Common myeloid progenitor, CD34-positive (primary cell): ENCODE results near the gene TPSG1.

Experiments
- CTCF ChIA-PET: fragments of 350-600 bp; sonication (Branson Sonifier 250); formaldehyde crosslinking; loops from one replicate; lab custom pipeline; 2021; ENCODE audit warnings: antibody characterized with exemption; lab: Charles Lee
- POLR2A ChIA-PET: fragments of 350-600 bp; sonication (Branson Sonifier 250); formaldehyde crosslinking; loops from one replicate; lab custom pipeline; 2021; ENCODE audit warnings: antibody characterized with exemption; lab: Charles Lee
- DNase-seq, 3 donors: peaks; one replicate each; pipeline versions ENCODE4 v3.0.0 to v3.0.0-alpha.2; 2013
- H3K27ac ChIP-seq, 2 experiments: 1 replicate in 1 of 2; 2 replicates in 1 of 2; pipeline ENCODE4 v1.7.0; 2013; ENCODE audit warnings: inconsistent platforms in 2 of 2, low read length in 2 of 2, mild to moderate bottlenecking in 2 of 2, low read depth in 1 of 2, moderate library complexity in 1 of 2; ENCODE audit not compliant: severe bottlenecking in 2 of 2, insufficient read depth in 1 of 2, poor library complexity in 1 of 2
- H3K27me3 ChIP-seq, 5 experiments: replicated peaks in 2 of 5; 1 replicate in 3 of 5; 2 replicates in 2 of 5; pipeline versions ENCODE4 v1.6.1 to v1.7.0; 2013; ENCODE audit warnings: low read length in 4 of 5, mild to moderate bottlenecking in 2 of 5, moderate library complexity in 2 of 5, inconsistent platforms in 1 of 5; ENCODE audit not compliant: insufficient read depth in 5 of 5, control insufficient read depth in 4 of 5
- H3K36me3 ChIP-seq, 4 experiments: 1 replicate in 2 of 4; 2 replicates in 2 of 4; pipeline versions ENCODE4 v1.6.1 to v1.7.0; 2013; ENCODE audit warnings: low read length in 3 of 4, control low read depth in 1 of 4, mild to moderate bottlenecking in 1 of 4; ENCODE audit not compliant: control insufficient read depth in 4 of 4, insufficient read depth in 4 of 4
- H3K4me1 ChIP-seq, 4 experiments: 1 replicate in 3 of 4; 2 replicates in 1 of 4; pipeline versions ENCODE4 v1.6.1 to v1.7.1; 2013; ENCODE audit warnings: low read length in 3 of 4, mild to moderate bottlenecking in 3 of 4, control low read depth in 1 of 4, inconsistent platforms in 1 of 4, moderate library complexity in 1 of 4; ENCODE audit not compliant: control insufficient read depth in 4 of 4, insufficient read depth in 4 of 4; ENCODE audit errors: control extremely low read depth in 1 of 4
- H3K4me3 ChIP-seq, 7 experiments: 1 replicate in 4 of 7; 2 replicates in 3 of 7; pipeline versions ENCODE4 v1.5.1 to v1.7.0; 2013; ENCODE audit warnings: mild to moderate bottlenecking in 7 of 7, low read length in 6 of 7, moderate library complexity in 6 of 7, inconsistent platforms in 2 of 7, low read depth in 2 of 7, control low read depth in 1 of 7; ENCODE audit not compliant: insufficient read depth in 4 of 7, control insufficient read depth in 1 of 7; ENCODE audit errors: extremely low read depth in 1 of 7
- H3K9me3 ChIP-seq, 5 experiments: 1 replicate in 4 of 5; 2 replicates in 1 of 5; pipeline versions ENCODE4 v1.6.1 to v1.7.1; 2013; ENCODE audit warnings: low read length in 4 of 5, mild to moderate bottlenecking in 2 of 5, inconsistent platforms in 1 of 5, low read depth in 1 of 5, moderate library complexity in 1 of 5; ENCODE audit not compliant: control insufficient read depth in 4 of 5, insufficient read depth in 2 of 5; ENCODE audit errors: control extremely low read depth in 1 of 5
- WGBS: methylation state at CpG from one replicate; pipeline ENCODE4 v1.1.5; 2013; ENCODE audit not compliant: insufficient coverage; 5-methylcytosine and 5-hydroxymethylcytosine counted together

TPSG1 gene

DNA sequence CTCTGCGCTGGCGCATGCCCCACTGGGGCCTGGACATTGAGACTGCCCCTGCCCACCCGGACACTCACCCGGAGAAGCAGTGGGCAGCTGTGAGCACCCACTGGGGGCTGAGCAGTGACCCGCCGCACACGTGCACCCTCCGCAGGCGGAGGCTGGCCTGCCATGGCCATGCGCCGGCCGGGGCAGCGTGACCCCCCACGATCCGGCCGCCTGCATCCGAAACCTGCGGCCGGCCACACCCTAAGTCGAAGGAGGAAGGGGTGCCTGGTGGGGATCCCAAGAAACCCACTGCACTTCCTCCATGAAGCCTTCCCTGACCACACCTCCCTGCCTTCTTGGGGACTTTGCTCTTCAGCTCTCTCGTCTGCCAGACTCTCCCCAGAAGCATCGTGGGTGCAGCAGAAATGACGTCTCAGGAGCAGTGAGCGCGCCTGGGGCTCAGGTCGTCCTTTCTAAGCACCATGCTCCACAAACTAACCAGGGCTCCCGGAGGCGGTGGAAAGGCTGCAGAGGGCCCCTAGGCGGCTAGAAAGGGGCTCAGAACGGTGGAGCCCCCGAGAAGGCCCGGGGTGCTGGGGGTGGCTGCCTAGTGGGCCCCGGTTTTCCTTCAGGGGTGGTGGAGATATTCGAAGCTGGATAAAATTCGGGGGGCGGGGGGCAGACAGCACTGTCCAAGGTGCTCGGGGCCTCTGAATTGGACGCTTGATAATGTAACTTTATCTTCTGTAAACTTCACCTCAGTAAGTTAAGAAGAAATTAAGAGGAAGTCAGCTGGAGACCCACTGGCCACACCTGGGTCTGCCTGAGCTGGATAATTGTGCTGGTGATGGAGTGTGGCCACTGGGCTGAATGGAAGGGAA lies 1.5 kb downstream of the TPSG1 start:
- no peaks in the 10 kb centered on the region for H3K9me3 ChIP-seq
- H3K4me3 ChIP-seq = no peak overlapping the region
- no peaks in the 10 kb centered on the region for H3K36me3 ChIP-seq
- ChIA-PET POLR2A (no interaction called here), CTCF (no interaction called here)
- no peaks in the 10 kb centered on the region for H3K27me3 ChIP-seq
- 94% methylated on average over 27 of the region's 38 CpGs for WGBS
- H3K27ac ChIP-seq = no peak overlapping the region
- no peak for DNase-seq
- no peaks in the 10 kb centered on the region for H3K4me1 ChIP-seq

DNA sequence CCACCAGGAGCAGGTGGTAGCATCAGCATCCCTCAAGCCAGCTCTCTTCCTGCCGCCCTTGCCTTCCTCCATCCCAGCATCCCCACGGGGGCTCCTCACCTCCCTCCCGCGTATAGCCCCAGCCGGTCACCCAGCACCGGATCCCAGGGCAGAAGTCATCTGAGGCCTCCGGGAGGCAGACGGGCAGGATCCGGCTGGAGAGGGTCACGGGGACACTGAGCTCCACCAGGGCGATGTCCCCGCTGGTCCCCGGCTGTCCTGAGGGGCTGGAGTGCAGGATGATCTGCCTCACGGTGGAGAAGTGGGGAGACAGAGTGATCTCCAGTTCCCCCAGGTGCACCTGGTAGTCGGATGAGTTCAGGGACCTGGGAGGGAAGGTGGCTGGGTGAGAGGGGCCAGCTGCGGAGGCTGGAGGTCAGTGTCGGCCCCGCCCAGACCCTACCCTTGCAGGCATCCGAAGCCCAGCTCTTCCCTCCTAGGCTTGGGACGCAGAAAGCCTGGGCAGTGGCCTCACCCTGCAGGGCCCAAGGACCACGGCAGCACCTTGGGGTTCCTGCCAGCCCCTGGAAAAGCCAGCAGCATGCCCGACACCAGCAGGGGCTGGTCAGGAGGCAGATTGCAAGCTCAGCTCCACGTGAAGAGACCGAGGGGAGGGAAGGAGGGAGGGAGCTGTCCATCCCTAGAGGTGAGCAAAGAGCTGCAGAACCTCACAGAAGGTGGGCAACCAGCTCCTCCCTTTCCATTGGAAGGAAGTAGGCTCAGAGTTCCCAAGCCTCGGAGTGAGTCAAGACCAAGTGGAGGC lies 2.3 kb downstream of the TPSG1 start:
- Histone ChIP-seq H3K9me3 (no peaks in the 10 kb centered on the region), H3K27me3 (no peaks in the 10 kb centered on the region), H3K27ac (no peak overlapping the region), H3K4me3 (no peak overlapping the region), H3K36me3 (no peaks in the 10 kb centered on the region), H3K4me1 (no peaks in the 10 kb centered on the region)
- ChIA-PET CTCF (no interaction called here), POLR2A (no interaction called here)
- DNase-seq = no peak
- 83% methylated on average over 24 of the region's 25 CpGs for WGBS

DNA sequence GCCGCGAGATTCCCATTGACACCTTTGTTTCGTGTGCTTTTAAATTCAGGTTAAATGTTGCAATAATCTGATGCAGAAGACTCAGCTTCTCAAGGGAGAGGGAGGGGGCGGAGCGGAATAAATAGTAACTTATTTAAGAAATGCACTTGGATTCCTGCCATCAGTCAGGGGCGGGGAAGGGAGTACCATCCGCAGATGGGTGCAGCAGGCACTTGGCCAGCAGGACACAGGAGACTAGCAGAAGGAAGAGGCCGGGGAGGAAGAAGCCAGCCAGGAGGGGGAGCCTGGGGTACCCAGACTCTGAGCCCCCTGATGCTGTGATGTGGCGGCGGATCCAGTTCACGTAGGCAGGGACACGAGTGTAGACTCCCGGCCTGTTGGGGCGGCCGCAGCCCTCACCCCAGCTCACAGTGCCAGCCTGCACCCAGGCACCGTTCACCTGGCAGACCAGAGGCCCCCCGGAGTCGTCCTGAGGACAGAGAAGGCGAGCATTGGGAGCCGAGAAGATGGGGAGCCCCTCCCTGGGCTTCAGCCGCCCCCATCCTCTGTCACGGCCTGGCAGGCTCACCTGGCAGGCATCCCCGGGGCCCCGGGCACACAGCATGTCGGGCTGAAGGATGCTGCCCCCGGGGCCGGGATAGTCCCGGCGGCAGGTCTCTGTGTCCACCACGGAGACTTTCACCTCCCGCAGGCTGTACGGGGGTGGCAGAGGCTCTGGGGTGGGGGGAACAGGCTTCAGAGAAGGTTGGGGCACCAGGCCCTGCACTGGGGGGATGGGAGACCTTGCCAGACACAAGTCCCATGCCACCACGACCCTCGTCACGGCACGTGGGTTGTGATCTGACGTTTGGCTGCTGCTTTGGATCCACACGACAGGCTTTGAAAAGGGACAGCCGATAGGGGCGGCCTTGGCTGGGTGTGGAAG lies 3.2 kb downstream of the TPSG1 start:
- Histone ChIP-seq H3K27me3 (no peaks in the 10 kb centered on the region), H3K9me3 (no peaks in the 10 kb centered on the region), H3K27ac (no peak overlapping the region), H3K4me1 (no peaks in the 10 kb centered on the region), H3K36me3 (no peaks in the 10 kb centered on the region), H3K4me3 (no peak overlapping the region)
- ChIA-PET POLR2A (no interaction called here), CTCF (no interaction called here)
- 86% methylated on average over 37 of the region's 40 CpGs for WGBS
- no peak for DNase-seq

DNA sequence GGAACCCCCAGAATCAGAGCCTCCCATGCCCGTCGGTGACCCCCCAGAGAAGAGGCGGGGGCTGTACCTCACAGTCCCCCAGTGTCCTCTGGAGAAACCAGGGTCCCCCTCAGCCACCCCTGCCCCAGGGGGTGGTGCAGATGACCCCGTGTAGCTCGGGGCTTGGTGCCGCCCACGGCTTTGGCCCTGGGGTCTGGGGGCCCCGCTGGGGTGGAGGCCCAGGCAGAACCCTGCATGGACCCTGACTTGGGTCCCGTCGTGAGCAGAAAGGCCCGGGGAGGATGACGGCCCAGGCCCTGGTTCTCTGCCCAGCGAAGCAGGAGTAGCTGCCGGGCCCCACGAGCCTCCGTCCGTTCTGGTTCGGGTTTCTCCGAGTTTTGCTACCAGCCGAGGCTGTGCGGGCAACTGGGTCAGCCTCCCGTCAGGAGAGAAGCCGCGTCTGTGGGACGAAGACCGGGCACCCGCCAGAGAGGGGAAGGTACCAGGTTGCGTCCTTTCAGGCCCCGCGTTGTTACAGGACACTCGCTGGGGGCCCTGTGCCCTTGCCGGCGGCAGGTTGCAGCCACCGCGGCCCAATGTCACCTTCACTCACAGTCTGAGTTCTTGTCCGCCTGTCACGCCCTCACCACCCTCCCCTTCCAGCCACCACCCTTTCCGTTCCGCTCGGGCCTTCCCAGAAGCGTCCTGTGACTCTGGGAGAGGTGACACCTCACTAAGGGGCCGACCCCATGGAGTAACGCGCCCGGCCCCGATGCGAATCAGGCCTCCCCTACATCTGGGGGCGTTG lies 4.0 kb downstream of the TPSG1 start:
- H3K27ac ChIP-seq = no peak overlapping the region
- CTCF ChIA-PET = no interaction called here
- H3K4me3 ChIP-seq = no peak overlapping the region
- no peaks in the 10 kb centered on the region for H3K36me3 ChIP-seq
- DNase-seq = no peak
- no peaks in the 10 kb centered on the region for H3K9me3 ChIP-seq
- 91% methylated on average over 47 of the region's 48 CpGs for WGBS
- H3K4me1 ChIP-seq = no peaks in the 10 kb centered on the region
- H3K27me3 ChIP-seq = no peaks in the 10 kb centered on the region
- POLR2A ChIA-PET = no interaction called here

DNA sequence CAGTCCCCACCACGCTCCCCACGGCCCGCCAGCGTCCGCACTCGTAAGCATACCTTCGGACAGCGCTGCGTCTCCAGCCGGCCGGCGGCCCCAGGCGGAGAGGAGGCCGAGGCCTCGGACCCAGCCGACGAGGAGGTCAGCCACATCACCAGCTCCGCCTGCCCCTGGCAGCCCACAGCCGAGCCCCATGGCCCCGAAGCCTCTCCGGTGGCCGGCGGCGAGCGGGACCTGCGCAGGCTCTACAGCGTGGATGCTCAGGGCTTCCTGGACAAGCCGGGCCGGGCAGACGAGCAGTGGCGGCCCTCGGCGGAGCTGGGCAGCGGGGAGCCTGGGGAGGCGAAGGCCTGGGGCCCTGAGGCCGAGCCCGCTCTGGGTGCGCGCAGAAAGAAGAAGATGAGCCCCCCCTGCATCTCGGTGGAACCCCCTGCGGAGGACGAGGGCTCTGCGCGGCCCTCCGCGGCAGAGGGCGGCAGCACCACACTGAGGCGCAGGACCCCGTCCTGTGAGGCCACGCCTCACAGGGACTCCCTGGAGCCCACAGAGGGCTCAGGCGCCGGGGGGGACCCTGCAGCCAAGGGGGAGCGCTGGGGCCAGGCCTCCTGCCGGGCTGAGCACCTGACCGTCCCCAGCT lies 4.9 kb downstream of the TPSG1 start:
- no peak overlapping the region for H3K27ac ChIP-seq
- ChIA-PET CTCF (interaction anchor here (1.2 kb wide), 1 partner anchor 12 kb away, joined by 4 read pairs; no protein-coding TSS in a partner anchor), POLR2A (no interaction called here)
- DNase-seq = no peak
- no peaks in the 10 kb centered on the region for H3K27me3 ChIP-seq
- no peak overlapping the region for H3K4me3 ChIP-seq
- H3K4me1 ChIP-seq = no peaks in the 10 kb centered on the region
- no peaks in the 10 kb centered on the region for H3K36me3 ChIP-seq
- no peaks in the 10 kb centered on the region for H3K9me3 ChIP-seq
- WGBS = 94% methylated on average over 48 of the region's 55 CpGs

DNA sequence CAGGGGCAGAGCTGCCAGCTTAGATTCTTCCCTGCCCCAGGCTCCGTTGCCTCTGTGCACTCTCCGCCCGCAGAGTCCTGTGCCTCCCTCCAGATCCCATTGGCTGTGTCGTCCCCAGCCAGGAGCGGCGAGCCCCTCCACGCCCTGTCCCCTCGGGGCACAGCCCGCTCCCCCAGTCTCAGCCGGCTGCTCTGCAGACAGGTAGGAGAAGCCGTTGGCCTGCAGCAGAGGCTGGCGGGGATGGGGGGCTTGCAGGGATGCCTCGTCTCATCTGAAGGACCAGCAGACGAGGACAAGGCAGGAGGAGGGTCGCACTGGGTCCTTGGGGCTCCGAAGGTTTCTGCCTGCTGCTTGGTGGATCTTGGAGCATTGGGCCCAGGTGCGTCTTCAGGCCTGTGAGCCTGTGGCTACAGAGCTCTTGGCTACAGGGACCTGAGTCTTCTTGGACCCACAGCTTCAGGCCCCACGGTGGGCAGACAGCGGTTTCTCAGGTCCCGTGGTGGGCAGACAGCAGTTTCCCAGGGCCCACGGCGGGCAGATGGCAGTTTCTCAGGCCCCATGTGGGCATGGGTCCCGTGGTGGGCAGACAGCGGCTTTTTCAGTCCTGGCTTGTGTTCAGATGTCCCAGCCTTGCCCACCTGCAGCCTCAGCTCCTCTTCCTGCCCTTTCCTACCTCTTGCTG lies 6.0 kb downstream of the TPSG1 start:
- no peaks in the 10 kb centered on the region for H3K9me3 ChIP-seq
- CTCF ChIA-PET = interaction anchor here (1.2 kb wide), 1 partner anchor 11 kb away, joined by 4 read pairs; no protein-coding TSS in a partner anchor
- H3K4me3 ChIP-seq = no peak overlapping the region
- H3K36me3 ChIP-seq = no peaks in the 10 kb centered on the region
- H3K4me1 ChIP-seq = no peaks in the 10 kb centered on the region
- no peaks in the 10 kb centered on the region for H3K27me3 ChIP-seq
- DNase-seq = no peak
- 86% methylated on average over 24 of the region's 24 CpGs for WGBS
- POLR2A ChIA-PET = no interaction called here
- no peak overlapping the region for H3K27ac ChIP-seq
